Measurements from ENCODE around the gene PHC1.

PHC1 gene

GRCh38 chr12:8950221-8950527 lies 35.9 kb downstream of the PHC1 start:
- DNase-seq (ENCODE audit: low spot score): no peak

DNA sequence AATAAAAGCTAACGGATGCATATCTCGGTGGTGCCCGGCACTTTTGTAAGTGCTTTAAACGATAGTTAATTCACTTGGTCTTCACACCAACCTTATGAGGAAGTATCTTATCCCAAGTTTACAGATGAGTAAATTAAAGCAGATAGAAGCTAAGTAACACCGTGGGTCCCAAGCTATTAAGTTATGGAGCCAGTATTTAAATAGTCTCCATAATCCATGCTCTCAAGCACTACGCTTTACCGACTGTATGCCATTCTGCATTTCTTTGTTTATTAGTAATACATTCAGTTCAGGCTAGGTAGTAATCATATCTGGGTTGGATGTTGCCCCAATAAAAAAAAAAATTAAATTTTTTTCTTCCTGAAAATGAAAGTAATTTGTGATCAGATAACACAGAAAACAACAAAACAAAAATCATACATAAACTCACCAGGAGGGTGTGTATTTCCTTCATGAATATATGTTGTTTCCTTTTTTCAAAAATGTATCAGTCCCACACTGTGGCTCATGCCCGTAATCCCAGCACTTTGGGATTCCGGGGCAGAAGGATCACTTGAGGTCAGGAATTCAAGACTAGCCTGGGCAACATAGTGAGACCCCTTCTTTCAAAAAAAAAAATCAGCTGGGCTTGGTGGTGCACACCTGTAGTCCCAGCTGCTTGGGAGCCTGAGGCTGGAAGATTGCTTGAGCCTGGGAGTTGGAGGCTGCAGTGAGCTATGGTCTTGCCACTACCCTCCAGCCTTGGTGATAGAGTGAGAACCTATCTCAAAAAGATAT lies 36.6 kb downstream of the PHC1 start:
- no peak for DNase-seq (ENCODE audit: low spot score)

GRCh38 chr12:8951744-8952143 lies 37.4 kb downstream of the PHC1 start:
- no peak for DNase-seq (ENCODE audit: low spot score)

DNA sequence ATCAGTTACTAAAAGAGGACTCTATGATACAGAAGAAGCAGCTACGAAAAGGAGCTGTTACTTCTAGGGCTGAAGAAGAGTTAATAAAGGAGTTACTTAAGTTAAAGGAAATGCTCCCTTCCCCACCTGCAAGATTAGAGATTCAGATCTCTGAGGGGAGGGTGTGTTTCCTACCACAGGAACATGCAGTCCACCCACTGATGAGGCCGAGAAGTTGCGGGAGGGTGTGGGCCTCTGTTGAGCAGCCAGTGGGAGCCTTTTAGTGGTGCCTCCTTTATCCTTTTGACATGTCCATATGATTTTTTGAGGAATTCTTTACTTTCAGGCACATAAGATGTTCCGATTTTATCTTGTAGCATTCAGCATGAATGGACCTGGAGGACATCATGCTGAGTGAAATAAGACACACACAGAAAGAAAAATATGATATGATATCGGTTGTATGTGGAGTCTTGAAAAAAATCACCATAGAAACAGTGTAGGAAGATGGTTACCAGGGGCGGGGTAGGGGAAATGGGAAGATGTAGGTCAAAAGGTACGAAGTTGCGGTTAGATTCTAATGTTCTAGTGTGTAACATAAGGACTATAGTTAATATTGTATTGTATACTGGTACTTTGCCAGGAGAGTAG lies 39.6 kb downstream of the PHC1 start:
- DNase-seq (ENCODE audit: low spot score): no peak

- DNase-seq (ENCODE audit: low spot score): no peak
Observed at GRCh38 chr12:8956073-8956472, 41.8 kb downstream of the PHC1 start.

- no peak for DNase-seq (ENCODE audit: low spot score)
Observed at GRCh38 chr12:8956772-8957171, 42.5 kb downstream of the PHC1 start.

DNA sequence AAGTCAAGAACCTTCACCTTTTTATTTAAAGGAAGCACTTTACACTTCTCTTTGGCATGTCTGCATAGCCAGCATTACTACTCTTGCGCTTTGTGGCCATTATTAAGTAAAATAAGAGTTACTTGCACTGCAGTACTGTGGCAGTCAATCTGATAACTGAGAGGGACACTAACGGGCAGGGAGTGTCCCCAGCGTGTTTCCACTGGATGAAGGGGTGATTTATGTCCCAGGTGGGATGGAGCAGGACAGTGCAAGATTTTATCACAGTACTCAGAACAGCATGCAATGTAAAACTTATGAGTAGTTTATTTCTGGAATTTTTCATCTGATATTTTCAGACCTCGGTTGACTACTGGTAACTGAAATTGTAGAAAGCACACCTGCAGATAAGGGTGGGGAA lies 43.3 kb downstream of the PHC1 start:
- no peak for DNase-seq (ENCODE audit: low spot score)

GRCh38 chr12:8958066-8958465 lies 43.8 kb downstream of the PHC1 start:
- DNase-seq (ENCODE audit: low spot score): no peak

DNA sequence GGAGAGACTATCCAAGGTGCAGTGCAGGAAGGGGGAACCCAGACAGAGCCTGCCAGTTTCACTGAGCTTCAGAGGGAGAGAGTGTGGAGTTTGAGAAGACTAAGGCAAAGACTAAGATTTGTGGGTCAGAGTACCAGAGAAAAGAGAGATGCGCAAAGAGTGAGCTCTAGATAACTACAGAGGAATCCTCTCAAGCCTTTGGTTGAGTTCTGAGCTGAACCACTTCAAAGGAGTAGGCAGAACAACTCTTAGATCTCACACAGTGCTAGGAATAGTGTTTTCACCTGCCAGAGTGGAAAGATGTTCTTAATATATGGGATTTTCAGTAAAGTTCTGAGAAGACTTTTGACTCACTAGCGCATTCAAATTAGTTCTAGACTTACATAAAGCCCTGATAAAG lies 45.9 kb downstream of the PHC1 start:
- DNase-seq (ENCODE audit: low spot score): no peak

DNA sequence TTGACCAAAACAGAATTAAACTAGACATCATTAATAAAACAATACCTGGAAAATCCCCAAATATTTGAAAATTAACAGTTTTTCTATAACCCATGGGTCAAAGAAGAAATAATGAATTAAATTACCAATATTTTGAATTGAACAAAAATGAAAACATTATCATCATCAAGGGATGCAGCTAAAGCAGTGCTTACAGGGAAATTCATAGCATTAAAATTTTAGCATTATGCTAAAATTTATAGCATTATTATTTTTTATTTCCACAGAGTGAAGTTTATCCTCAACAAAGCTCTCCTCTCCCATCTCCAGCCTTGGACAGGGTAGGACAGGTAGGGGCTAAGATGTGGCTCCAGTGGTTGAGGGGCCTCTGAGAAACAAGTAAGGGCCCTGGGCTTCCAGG lies 54.5 kb downstream of the PHC1 start:
- no peak for DNase-seq (ENCODE audit: low spot score)

DNA sequence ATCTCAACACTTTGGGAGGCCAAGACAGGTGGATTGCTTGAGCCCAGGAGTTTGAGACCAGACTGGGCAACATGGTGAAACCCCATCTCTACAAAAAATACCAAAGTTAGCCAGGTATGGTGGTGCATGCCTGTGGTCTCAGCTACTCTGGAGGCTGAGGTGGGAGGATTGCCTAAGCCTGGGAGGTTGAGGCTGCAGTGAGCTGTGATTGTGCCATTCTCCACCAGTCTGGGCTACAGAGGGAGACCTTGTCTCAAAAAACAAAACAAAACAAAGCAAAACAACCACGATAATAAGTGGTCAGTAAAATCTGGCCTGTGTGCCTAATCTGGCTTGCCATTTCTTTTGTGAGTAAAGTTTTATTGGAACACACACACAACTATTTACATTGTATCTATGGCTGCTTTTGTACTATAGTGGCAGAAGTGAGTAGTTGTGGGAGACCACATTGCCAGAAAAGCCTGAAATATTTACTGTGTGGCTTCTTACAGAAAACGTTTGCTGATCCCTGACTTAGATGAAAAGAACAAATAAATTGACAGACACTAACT lies 55.6 kb downstream of the PHC1 start:
- DNase-seq (ENCODE audit: low spot score): no peak

DNA sequence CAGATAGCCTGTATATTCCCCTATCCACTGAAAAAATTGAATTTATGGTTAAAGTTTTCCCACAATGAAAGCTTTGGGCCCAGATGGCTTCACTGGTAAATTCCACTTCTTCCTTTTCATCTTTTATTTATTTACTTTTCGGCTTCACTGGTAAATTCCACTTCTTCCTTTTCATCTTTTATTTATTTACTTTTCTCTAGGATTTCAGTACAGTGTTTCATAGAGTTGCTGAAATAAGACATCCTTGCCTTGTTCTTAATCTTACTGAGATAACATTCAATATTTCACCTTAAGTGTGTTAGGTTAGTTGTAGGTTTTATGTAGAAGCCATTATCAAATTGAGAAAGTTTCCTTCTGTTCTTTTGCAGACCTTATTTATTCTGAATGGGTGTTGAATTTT lies 56.1 kb downstream of the PHC1 start:
- no peak for DNase-seq (ENCODE audit: low spot score)

GRCh38 chr12:8980137-8980536 lies 65.8 kb downstream of the PHC1 start:
- no peak for DNase-seq (ENCODE audit: low spot score)

DNA sequence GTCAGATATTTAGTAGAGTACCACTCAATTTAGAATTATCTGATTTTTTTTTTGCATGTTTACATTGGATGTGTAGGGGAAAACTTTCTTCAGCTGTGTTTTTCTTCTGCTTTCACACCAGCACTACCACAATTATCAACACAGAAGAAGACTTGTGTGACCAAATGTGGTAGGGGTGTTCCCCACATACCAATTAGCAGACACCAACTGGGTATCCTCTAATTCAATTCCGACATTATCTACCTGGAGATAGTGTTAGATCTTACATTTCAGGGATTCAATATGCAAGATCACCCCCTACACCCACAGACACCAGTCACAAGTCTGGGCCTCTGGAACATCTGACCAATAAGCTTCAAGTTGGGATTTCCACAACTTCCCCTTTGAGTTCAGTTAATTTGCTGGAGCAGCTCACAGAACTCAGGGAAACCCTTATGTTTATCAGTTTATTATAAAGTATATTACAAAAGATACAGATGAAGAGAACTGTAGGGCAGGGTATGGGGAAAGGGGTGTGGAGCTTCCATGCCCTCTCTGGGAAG lies 71.0 kb downstream of the PHC1 start:
- DNase-seq (ENCODE audit: low spot score): no peak

- no peak for DNase-seq (ENCODE audit: low spot score)
Observed at GRCh38 chr12:8987163-8987562, 72.9 kb downstream of the PHC1 start.

DNA sequence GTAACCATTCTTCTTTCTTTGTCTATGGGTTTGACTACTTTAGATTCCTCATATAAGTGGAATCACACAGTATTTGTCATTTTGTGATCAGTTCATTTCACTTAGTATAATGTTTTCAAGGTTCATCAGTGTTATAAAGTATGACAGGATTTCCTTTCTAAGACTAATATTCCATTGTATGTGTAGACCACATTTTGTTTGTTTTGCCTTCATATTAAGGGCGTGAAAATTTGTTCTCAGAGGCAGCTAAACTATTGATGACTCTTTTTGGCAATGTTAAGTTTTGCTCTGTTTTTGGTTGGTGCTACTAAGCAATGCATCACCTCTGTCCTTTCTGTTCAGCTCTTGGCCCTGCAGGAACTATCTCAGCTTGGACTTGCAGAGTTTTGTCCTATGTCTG lies 73.4 kb downstream of the PHC1 start:
- no peak for DNase-seq (ENCODE audit: low spot score)

GRCh38 chr12:8989413-8989812 lies 75.1 kb downstream of the PHC1 start, which contains the start of gene KLRG1:
KLRG1 (plus strand) TSS chr12:8989546; CDS start chr12:8989636, 90 bp downstream.
- DNase-seq (ENCODE audit: low spot score): no peak
